Activated T-cell treated with anti-CD3 and anti-CD28 coated beads, Interleukin-2, amount 50 U/mL, for 48 hours (primary cell): ENCODE data around the gene ROBO1.
"Not testable (repeated sequence)": the region's sequence is repeated elsewhere in the genome, so short reads cannot be mapped to it uniquely, and the experiment has no call there.

ENCODE experiments used
- DNase-seq, 2 experiments: peaks; one replicate each; pipeline ENCODE4 v3.0.0-alpha.2; 2020

The ROBO1 gene

DNA sequence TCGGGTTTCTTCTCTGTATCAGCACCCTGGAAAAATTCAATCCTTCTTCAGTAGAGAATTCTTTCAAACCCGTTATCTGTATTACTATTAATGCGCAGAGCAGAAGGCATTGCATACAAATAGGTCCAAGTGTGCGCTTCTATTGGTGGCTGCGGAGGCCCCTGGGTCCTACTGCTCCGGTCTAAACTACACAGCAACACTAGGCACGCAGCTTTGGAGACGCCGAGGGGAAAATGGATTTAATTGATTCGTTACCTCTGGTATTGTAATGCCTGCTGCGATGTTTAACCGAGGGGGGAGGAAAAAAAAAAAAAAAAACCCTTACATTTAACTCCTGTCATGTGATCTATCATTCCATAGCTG lies at the start of gene ROBO1:
ROBO1 (minus strand) TSS at position 94 of the 363 bp plus-strand sequence.
- DNase-seq, result no peak

GRCh38 chr3:79817224-79817623 lies 49.4 kb upstream of the ROBO1 start:
- no peak for DNase-seq

- DNase-seq, result no peak
Observed at GRCh38 chr3:79815478-79815877, 47.7 kb upstream of the ROBO1 start.

DNA sequence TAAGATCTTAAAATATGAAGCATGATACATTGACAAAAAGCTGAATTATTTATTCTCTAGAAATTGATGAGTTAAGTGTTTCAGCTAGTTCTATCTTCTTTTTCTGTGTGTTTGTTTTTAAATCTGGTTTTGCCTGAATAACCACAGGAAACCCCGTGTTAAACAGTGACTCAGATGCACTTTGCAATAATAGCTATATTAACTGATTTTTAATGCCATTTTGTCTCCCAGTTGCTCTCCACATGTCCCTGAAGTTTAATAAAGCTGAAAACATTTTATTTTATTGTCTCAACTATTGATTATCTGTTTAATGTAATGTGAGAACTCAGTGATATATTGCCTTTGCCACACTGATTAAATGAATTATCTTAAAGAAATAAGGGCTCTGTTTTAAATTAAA lies 42.8 kb upstream of the ROBO1 start:
- no peak for DNase-seq

GRCh38 chr3:79810092-79810491 lies 42.3 kb upstream of the ROBO1 start:
- no peak for DNase-seq

DNA sequence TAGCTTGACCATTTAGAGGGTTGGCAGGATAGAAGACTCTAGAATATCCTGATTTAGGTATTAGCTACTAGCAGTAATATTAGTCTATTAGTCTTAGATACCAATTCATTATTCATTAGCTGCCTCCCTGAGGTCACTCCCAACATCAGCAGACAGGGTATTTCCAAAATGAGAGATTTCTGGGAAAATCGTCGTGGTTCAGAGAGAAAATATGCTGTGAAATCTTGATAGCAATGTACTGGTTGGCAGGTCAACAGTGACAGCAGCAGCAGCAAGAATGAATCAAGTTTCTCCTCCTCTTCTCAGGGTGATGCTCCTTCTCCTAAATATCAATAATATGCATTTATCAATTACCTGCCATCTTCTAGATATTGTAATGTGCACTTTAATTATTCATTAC lies 41.3 kb upstream of the ROBO1 start:
- DNase-seq, result no peak

DNA sequence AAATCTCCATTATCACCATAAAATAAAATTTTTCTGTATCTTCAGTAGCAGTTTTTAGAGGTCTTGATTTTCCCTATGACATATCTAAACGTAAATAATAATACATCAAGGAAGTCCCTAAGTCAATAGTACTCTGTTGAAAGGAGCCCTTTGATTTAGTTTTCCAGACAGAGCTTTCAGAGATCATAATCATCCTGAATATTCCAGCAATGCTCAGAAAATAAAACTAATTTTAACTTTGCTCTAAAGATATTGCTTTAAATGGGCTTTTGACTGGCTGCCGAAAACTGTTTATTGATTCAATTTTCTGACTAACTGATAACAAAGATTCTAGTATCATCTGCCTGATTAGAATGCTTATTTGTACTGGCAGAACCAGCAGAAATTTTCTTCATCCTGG lies 40.7 kb upstream of the ROBO1 start:
- DNase-seq, result no peak

GRCh38 chr3:79790177-79790576 lies 22.4 kb upstream of the ROBO1 start:
- DNase-seq, result not testable (repeated sequence)

GRCh38 chr3:79773291-79773690 lies 5.5 kb upstream of the ROBO1 start:
- no peak for DNase-seq

GRCh38 chr3:79769229-79769628 lies 1.4 kb upstream of the ROBO1 start:
- DNase-seq, result no peak

- DNase-seq, result no peak
Observed at GRCh38 chr3:79767194-79767904, 449 bp downstream of the ROBO1 start.

DNA sequence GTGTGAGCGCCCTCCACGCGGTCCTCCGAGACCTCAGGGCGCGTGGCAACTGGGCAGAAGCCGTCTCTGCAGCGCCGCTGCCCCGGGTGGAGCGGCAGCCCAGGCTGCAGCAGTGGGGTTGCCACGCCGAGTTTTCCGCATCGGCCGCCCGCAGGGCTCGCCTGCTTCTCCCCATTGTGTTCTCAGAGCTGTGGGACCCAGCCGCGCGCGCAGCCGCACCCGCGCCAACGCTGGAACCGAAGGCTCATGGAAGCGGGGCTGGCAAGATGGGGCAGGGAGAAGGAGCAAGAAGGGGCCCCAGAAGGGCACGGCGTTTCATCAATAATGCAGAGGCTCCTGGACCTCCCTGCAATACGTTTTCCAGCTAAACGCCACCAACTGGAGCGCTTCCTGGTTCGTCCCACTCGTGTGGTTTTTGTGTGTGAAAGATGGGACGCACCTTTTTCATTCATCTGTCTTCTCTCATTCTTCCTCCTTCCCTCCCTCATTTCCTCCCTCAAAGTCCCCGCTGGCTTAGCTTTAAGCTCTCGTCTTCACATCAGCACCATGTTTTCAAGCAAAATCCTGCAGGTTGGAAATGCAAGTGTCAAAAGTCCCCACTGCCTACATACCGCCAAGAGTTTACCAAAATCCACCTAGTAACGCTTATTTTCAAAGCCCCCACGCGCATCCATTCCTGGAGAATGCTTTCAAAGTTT lies 1.2 kb downstream of the ROBO1 start:
- no peak for DNase-seq

DNA sequence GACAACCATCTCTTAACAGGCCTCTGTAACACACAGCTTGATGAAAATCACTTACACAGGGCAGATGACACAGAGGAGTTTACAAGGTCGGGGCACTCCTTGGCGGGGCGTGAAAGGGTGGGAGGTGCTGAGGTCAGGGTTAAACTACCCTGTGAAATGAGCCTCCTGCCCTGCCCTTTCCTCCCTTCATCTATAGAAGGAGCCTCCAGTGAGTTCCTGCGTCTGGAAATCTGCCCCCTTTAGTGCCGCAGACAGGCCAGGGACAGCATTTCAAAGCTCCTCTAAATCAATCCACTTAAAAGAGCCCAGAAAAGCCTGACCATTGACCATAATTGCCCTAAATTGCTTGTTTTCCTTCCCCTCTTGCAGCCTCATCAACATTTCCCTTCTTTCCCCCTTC lies 1.9 kb downstream of the ROBO1 start:
- DNase-seq, result no peak

- no peak for DNase-seq
Observed at GRCh38 chr3:79761441-79761840, 6.4 kb downstream of the ROBO1 start.

DNA sequence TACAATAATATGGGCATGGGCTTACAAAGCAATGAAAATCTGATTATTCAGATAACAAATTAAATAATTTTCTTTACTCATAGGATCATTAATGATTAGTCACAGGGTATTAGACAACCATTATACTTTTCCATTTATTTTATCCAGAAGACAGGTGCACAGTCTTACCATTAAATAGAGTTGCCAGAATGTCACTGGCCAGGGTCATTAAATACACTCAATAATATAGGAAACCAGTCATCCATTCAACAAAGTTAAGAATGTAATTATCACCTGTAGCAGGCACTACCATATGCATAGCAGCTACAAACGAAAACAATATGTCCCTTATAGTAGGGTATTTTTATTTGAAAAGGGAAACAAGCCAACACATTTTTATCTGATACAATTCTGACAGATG lies 16.1 kb downstream of the ROBO1 start:
- no peak for DNase-seq

GRCh38 chr3:79737530-79737929 lies 30.3 kb downstream of the ROBO1 start:
- DNase-seq, result no peak

DNA sequence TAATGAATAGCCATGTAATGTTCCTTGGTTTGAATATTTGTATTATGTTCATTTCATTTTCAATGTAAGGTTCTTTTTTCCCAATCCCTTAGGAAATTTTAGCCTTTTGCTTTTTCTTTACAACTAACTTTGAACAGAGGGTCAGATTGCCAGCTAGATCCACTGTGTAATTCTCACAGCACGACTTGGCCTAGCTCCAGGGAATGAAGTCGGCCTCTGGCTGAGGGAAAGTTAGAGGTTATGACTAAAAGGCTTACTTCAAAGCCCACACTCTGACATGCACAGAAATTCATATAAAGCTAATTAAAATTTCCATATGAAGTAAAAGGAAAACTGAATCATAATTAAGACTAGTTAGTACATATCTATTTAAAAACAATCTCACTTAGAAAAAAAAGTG lies 38.7 kb downstream of the ROBO1 start:
- DNase-seq, result no peak

DNA sequence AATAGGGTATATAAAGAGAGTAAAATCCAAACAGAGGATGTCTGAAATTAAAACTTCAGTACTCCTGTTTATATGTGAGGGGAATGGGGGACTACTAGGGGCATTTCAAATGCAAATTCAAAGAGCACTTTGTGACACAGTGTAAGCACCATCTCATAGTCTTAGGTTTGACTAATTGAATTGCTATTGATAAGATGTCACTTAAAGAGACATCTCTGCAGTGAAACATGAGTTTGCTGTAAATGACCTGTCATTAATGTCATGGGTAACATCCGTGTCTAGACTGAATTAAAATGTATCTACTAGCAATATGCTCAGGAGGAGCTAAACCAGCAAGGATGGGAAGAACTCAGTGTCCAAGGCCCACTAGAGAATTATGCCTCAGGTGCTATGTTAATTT lies 41.0 kb downstream of the ROBO1 start:
- no peak for DNase-seq

DNA sequence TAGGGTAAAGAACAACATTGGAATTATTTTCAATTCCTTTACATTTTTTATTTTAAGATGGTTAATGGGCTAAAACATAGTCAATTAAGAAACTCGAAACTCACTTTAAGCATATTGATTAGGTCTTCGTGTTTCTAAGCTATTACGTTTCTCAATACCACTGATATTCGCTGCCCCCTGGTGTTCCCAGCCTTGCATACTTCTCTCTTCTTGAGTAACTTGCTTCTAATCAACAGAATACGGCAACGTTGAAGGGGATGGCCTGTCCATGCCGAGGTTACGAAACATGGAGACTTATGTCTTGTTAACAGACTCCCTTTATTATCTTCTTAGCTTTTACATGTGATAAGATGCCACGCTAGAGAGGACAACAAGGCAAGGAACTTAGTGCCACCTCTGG lies 43.6 kb downstream of the ROBO1 start:
- no peak for DNase-seq

- no peak for DNase-seq
Observed at GRCh38 chr3:79690072-79690471, 77.7 kb downstream of the ROBO1 start.

DNA sequence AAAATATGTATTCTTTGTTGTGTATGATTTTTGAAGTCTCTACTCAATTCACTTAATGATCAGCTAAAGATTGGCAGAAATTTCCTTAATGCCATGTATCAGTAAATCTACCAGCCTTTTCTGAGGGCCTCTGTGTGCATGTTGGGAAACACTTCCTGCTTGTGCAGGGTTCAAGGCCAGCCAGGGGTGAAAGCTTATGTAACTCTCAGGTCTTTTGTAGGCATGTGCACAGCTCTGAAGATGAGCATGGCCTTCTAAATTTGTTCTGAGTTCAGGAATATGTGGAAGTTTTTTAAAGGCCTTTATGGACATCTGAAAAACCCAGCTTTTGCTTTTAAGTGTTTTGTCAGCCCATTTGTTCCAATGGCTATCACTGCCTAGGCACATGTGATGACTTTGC lies 82.7 kb downstream of the ROBO1 start:
- no peak for DNase-seq

GRCh38 chr3:79684041-79684440 lies 83.8 kb downstream of the ROBO1 start:
- DNase-seq, result no peak

- DNase-seq, result no peak
Observed at GRCh38 chr3:79672731-79673130, 95.1 kb downstream of the ROBO1 start.

GRCh38 chr3:79672075-79672474 lies 95.7 kb downstream of the ROBO1 start:
- no peak for DNase-seq

DNA sequence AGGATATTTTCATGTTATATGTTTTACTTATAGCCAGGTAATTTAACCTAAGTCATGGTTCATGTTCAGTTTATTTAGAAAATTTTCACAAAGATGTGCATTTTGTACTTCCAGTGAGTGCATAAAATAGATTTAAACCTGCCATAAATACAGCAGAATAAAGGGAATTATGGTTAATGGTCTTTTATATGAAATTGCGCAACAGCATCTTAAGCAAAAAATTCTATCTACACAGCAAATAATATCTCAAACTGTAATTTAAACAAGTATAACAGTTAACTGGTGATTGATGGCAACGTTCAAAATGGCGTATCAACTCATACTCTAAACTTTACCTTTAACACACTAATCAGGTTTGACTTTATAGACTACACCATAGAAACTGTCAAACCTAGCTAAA lies 97.6 kb downstream of the ROBO1 start:
- no peak for DNase-seq
